Left renal cortex interstitium (tissue), 4 donors: ENCODE data around the gene NALCN. TPM values are rescaled to one million over a fixed set of nuclear protein-coding genes. Genes with fewer than 3 reads are reported as not detected.

Source experiments
- DNase-seq, 4 donors: peaks; one replicate each; pipeline ENCODE4 v3.0.0-alpha.2; 2013; ENCODE audit warnings: low read depth in 4 of 4, low spot score in 2 of 4, missing footprints in 1 of 4
- polyA plus RNA-seq, 4 donors: library from polyadenylated mRNA; unstranded; fragments of 120-200 nt; gene quantifications; one replicate each; pipeline ENCODE4 v1.2.1, GENCODE V29; 2013; ENCODE audit not compliant: insufficient read length in 4 of 4

NALCN gene
- 1 to 10 TPM in 3 of 4 donors, under 1 TPM in 1; 0.64 to 2.0 (median 1.2) TPM for polyA plus RNA-seq

GRCh38 chr13:101416181-101417042, at the start of gene NALCN:
Gene NALCN, minus strand, starts transcription at chr13:101416508. Its CDS starts 17,382 bp downstream, at chr13:101399126.
- DNase-seq: peak in 2 of 4 donors; percentile 12 to 29

- DNase-seq: no peak
These were observed 49.6 kb upstream of the NALCN start for GRCh38 chr13:101465877-101466276.

- no peak for DNase-seq
These were observed 40.9 kb upstream of the NALCN start for GRCh38 chr13:101457176-101457575.

- no peak for DNase-seq
These were observed 39.6 kb upstream of the NALCN start for GRCh38 chr13:101455863-101456262.

GRCh38 chr13:101454767-101455166, 38.5 kb upstream of the NALCN start:
- no peak for DNase-seq

GRCh38 chr13:101453784-101454201, 37.5 kb upstream of the NALCN start:
- DNase-seq: no peak

GRCh38 chr13:101452519-101453485, 36.5 kb upstream of the NALCN start, which contains the start of gene ITGBL1:
Gene ITGBL1, plus strand, starts transcription at chr13:101452675. Its CDS starts 159 bp downstream, at chr13:101452834.
- no peak for DNase-seq

- no peak for DNase-seq
These were observed 35.3 kb upstream of the NALCN start for GRCh38 chr13:101451641-101452040.

- DNase-seq: no peak
These were observed 34.4 kb upstream of the NALCN start for GRCh38 chr13:101450749-101451130.

GRCh38 chr13:101449790-101450748, 33.8 kb upstream of the NALCN start:
- no peak for DNase-seq

- no peak for DNase-seq
These were observed 31.5 kb upstream of the NALCN start for GRCh38 chr13:101447852-101448251.

GRCh38 chr13:101434486-101434885, 18.2 kb upstream of the NALCN start:
- no peak for DNase-seq

- no peak for DNase-seq
These were observed 17.6 kb upstream of the NALCN start for GRCh38 chr13:101433895-101434294.

GRCh38 chr13:101429733-101430132, 13.4 kb upstream of the NALCN start:
- DNase-seq: no peak

GRCh38 chr13:101425623-101426022, 9.3 kb upstream of the NALCN start:
- DNase-seq: no peak

GRCh38 chr13:101425156-101425471, 8.8 kb upstream of the NALCN start:
- DNase-seq: no peak

- no peak for DNase-seq
These were observed 8.3 kb upstream of the NALCN start for GRCh38 chr13:101424381-101425155.

GRCh38 chr13:101423872-101424271, 7.6 kb upstream of the NALCN start:
- no peak for DNase-seq

GRCh38 chr13:101417501-101417900, 1.2 kb upstream of the NALCN start:
- no peak for DNase-seq
